Neural progenitor cell (in vitro differentiated cells): ENCODE data around the gene RAI14. TPM values are rescaled to one million over a fixed set of nuclear protein-coding genes. Genes with fewer than 3 reads are reported as not detected.

Source experiments
- DNase-seq: peaks from one replicate; pipeline ENCODE4 v3.0.0-alpha.2; 2016; ENCODE audit warnings: low spot score
- H2AFZ ChIP-seq: fragments of 200-600 bp; sonication (generic); replicated peaks from 2 replicates; pipeline ENCODE4 v1.6.1; 2016; ENCODE audit warnings: antibody characterized with exemption
- H3F3A ChIP-seq: fragments of 200-600 bp; sonication (generic); 2 replicates; pipeline ENCODE4 v1.6.1; 2016; ENCODE audit warnings: antibody characterized with exemption, low read depth
- H3K27ac ChIP-seq: fragments of 200-600 bp; sonication (generic); 2 replicates; pipeline ENCODE4 v1.5.1; 2016; ENCODE audit warnings: mild to moderate bottlenecking
- H3K27me3 ChIP-seq: fragments of 200-600 bp; sonication (generic); 2 replicates; pipeline ENCODE4 v1.6.1; 2016; ENCODE audit warnings: mild to moderate bottlenecking, moderate library complexity
- H3K36me3 ChIP-seq: fragments of 200-600 bp; sonication (generic); 2 replicates; pipeline ENCODE4 v1.5.1; 2016
- H3K4me1 ChIP-seq: fragments of 200-600 bp; sonication (generic); 2 replicates; pipeline ENCODE4 v1.6.1; 2016; ENCODE audit warnings: mixed run types
- H3K4me2 ChIP-seq: fragments of 200-600 bp; sonication (generic); 2 replicates; pipeline ENCODE4 v1.6.1; 2016
- H3K4me3 ChIP-seq: fragments of 200-600 bp; sonication (generic); 2 replicates; pipeline ENCODE4 v1.5.1; 2016
- H3K79me2 ChIP-seq: fragments of 200-600 bp; sonication (generic); 2 replicates; pipeline ENCODE4 v1.6.1; 2016; ENCODE audit warnings: low read depth
- H3K9ac ChIP-seq: fragments of 200-600 bp; sonication (generic); 2 replicates; pipeline ENCODE4 v1.6.1; 2016
- H3K9me3 ChIP-seq: fragments of 200-600 bp; sonication (generic); 2 replicates; pipeline ENCODE4 v1.5.1; 2016; ENCODE audit warnings: low read depth
- H4K20me1 ChIP-seq: fragments of 200-600 bp; sonication (generic); 2 replicates; pipeline ENCODE4 v1.6.1; 2016; ENCODE audit warnings: low read depth
- H3K27ac Mint-ChIP-seq: 3 replicates; pipeline ENCODE4 v1.8.0; 2021; ENCODE audit warnings: mixed read lengths
- H3K27me3 Mint-ChIP-seq: 2 replicates; pipeline ENCODE4 v1.8.0; 2022; ENCODE audit warnings: low read depth, mild to moderate bottlenecking, inconsistent platforms, moderate library complexity, mixed read lengths; ENCODE audit not compliant: insufficient read depth
- H3K36me3 Mint-ChIP-seq: 3 replicates; pipeline ENCODE4 v1.8.0; 2021; ENCODE audit warnings: mixed read lengths
- H3K4me1 Mint-ChIP-seq: 3 replicates; pipeline ENCODE4 v1.8.0; 2021; ENCODE audit warnings: mixed read lengths
- H3K4me3 Mint-ChIP-seq: 3 replicates; pipeline ENCODE4 v1.8.0; 2021; ENCODE audit warnings: mild to moderate bottlenecking, moderate library complexity, mixed read lengths
- H3K9me3 Mint-ChIP-seq: 3 replicates; pipeline ENCODE4 v1.8.0; 2020; ENCODE audit warnings: mixed read lengths
- CTCF ChIP-seq: fragments of 200-600 bp; sonication (generic); IDR thresholded peaks from 2 replicates; pipeline ENCODE4 v1.5.1; 2017; ENCODE audit warnings: antibody characterized with exemption, mild to moderate bottlenecking
- EZH2 ChIP-seq: fragments of 200-600 bp; sonication (generic); IDR thresholded peaks from 2 replicates; pipeline ENCODE4 v1.6.1; 2017; ENCODE audit warnings: antibody characterized with exemption, mild to moderate bottlenecking, moderate library complexity
- EZH2phosphoT487 ChIP-seq: fragments of 200-600 bp; sonication (generic); IDR thresholded peaks from 2 replicates; pipeline ENCODE4 v1.6.1; 2017; ENCODE audit warnings: antibody characterized with exemption
- total RNA-seq: library from RNA; depleted of rRNA; stranded (reverse); fragments of >200 nt; gene quantifications from 2 replicates; pipeline ENCODE4 v1.2.3, GENCODE V29; 2015; ENCODE audit warnings: low replicate concordance

Gene RAI14
- total RNA-seq, 1 donor from 2014 or later, result 54.6 TPM

DNA sequence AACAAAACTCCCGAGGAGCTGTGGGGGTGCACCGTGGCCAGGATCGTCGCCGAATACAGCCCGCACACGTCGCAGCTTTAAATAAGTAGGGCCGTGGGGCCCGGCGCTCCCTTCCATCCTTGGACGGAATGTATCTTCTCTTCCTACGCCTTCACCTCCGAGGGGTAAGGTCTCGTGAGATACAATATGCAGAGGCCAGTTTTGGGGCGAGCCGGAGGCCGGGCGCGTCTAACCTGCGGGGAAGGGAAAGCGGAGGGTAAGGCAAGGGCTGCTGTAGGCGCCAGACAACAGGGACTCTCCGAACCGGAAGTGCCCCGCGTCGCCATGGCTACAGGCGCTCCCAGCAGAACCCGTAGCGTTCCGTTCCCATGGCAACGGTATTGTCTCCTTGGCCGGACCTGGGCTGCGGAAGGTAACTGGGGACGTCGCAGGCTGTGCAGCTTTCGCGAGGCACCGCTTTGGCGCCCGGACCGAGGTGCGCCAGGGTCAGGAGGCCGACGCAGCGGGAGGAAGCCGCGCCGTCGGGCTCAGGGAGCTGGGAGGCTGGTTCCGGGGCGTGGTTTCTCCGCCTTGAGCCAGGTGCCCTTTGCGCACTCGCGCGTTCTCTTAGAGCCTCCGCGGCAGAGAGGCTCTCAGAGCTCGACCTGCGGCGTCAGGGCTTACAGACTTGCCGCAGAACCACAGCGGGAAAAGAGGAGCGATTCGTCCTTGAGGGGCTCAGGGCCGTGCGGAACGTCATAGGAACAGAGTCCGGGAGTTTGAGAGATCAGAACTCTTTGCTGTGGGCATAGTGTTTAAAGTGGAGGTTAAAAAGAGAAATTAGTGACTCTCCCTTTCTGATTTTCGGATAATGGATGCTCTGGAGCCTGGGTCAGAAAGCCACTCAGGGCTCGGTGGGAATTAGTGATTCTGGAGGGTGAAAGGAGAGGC, 182.9 kb downstream of the RAI14 start, which contains the start of gene TTC23L:
TTC23L (plus strand) TSS at position 380 of the 930 bp plus-strand sequence. CDS start 1,508 bp downstream, outside the sequence.
- Histone ChIP-seq H3K9me3 (no peaks in the 10 kb centered on the region), H3K79me2 (no peaks in the 10 kb centered on the region), H3K4me1 (peaks cover 2% of the 10 kb centered on the region), H4K20me1 (no peaks in the 10 kb centered on the region), H3K4me2 (peak within 1 kb of the TSS; percentile 78), H3K9ac (no peak within 1 kb of the TSS), H2AFZ (peak within 1 kb of the TSS; percentile 96), H3K36me3 (no peaks in the 10 kb centered on the region), H3F3A (peaks cover 28% of the 10 kb centered on the region), H3K27me3 (no peaks in the 10 kb centered on the region), H3K27ac (peak within 1 kb of the TSS; percentile 36), H3K4me3 (peak within 1 kb of the TSS; percentile 62)
- DNase-seq, result peak; percentile 98
- peak within 1 kb of the TSS; percentile 97 for H3K4me3 Mint-ChIP-seq
- peak within 1 kb of the TSS; percentile 98 for H3K27ac Mint-ChIP-seq
- H3K4me1 Mint-ChIP-seq, result peaks cover 26% of the 10 kb centered on the region
- H3K27me3 Mint-ChIP-seq, result peaks cover 4% of the 10 kb centered on the region
- peak; percentile 34 for TF ChIP-seq EZH2
- no peak for TF ChIP-seq CTCF
- TF ChIP-seq EZH2phosphoT487, result peak; percentile 19
- no peaks in the 10 kb centered on the region for H3K9me3 Mint-ChIP-seq
- H3K36me3 Mint-ChIP-seq, result peaks cover 6% of the 10 kb centered on the region

GRCh38 chr5:34841816-34842215, 185.7 kb downstream of the RAI14 start:
- Mint-ChIP-seq H3K36me3 (peaks cover 15% of the 10 kb centered on the region), H3K4me1 (peaks cover 20% of the 10 kb centered on the region), H3K27me3 (peaks cover 4% of the 10 kb centered on the region), H3K27ac (no peak overlapping the region), H3K4me3 (no peak overlapping the region), H3K9me3 (no peaks in the 10 kb centered on the region)
- Histone ChIP-seq H3K4me1 (peaks cover 2% of the 10 kb centered on the region), H2AFZ (no peak overlapping the region), H3K79me2 (no peaks in the 10 kb centered on the region), H3K4me2 (no peak overlapping the region), H3K27me3 (no peaks in the 10 kb centered on the region), H3K9ac (no peak overlapping the region), H3K9me3 (no peaks in the 10 kb centered on the region), H3K4me3 (no peak overlapping the region), H3K36me3 (no peaks in the 10 kb centered on the region), H3F3A (peaks cover 28% of the 10 kb centered on the region), H4K20me1 (no peaks in the 10 kb centered on the region), H3K27ac (no peak overlapping the region)
- no peak for DNase-seq
- TF ChIP-seq CTCF (no peak), EZH2phosphoT487 (no peak)

DNA sequence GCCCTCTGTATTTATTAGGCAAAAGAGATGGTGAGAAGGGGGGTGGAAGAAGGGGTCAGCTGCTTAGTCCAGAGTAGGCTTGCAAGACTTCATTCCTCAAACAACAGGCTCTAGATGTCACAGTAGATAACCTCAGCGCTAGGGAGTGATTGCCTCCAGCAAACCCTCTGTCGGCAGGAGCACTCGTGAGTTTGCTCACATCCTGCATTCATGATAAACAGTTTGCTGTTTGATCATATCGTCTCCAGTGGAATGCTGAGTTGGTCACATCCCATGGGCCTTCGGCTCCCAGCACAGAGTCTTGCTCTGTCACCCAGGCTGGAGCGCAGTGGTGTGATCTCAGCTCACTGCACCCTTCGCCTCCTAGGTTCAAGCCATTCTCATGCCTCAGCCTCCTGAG, 186.4 kb downstream of the RAI14 start:
- no peaks in the 10 kb centered on the region for H3K79me2 ChIP-seq
- DNase-seq, result no peak
- Mint-ChIP-seq H3K9me3 (no peaks in the 10 kb centered on the region), H3K36me3 (peaks cover 18% of the 10 kb centered on the region), H3K4me3 (no peak overlapping the region), H3K4me1 (peaks cover 18% of the 10 kb centered on the region), H3K27me3 (peaks cover 4% of the 10 kb centered on the region), H3K27ac (no peak overlapping the region)
- peaks cover 27% of the 10 kb centered on the region for H3F3A ChIP-seq
- no peaks in the 10 kb centered on the region for H3K9me3 ChIP-seq
- no peak overlapping the region for H3K9ac ChIP-seq
- no peak overlapping the region for H3K27ac ChIP-seq
- TF ChIP-seq EZH2phosphoT487, result no peak
- TF ChIP-seq EZH2, result no peak
- TF ChIP-seq CTCF, result no peak
- no peak overlapping the region for H3K4me3 ChIP-seq
- no peaks in the 10 kb centered on the region for H3K27me3 ChIP-seq
- H3K4me1 ChIP-seq, result peaks cover 2% of the 10 kb centered on the region
- no peaks in the 10 kb centered on the region for H3K36me3 ChIP-seq
- no peak overlapping the region for H2AFZ ChIP-seq
- H4K20me1 ChIP-seq, result no peaks in the 10 kb centered on the region
- H3K4me2 ChIP-seq, result no peak overlapping the region
